ENCODE data around the gene POLR1D.

Gene POLR1D

DNA sequence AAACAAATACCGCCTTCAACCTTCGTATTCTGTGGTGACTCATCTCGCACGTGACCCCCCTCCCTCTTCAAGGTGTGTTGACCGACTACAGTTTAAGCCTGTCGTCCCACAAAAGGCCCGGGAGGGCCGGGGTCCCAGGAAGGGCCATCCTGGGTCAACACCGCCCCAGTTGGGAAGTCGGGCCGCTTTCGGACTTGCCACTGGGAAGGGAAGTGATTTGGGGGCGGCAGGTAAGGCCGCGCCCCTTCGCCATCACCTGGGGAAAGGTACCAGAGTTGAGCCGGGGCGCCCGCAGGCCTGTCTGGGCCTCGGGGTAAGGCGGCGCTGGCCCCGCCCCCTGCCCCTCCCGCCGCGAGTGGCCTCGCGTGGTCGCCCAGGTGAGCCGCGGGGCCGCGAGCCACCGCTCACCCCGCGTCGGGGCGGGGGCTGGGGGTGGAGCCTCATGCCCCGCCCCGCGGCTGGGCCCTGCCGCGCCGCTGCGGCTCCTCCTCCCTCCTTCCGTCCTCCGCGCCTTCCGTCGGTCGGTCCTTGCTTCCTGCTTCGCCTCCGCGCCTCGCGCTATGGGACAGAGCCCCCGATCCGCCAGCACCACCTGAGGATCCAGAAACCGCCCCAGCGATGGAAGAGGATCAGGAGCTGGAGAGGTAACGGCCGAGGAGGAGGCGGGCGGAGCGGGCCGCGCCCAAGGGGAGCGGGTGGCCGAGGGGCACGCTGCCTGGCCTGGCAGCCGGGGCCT, at the start of gene POLR1D:
Gene POLR1D (plus strand): TSS at position 527 of the 736 bp plus-strand sequence. CDS start 92 bp downstream, at position 619.
- peak; percentile 44 to 61 for DNase-seq

DNA sequence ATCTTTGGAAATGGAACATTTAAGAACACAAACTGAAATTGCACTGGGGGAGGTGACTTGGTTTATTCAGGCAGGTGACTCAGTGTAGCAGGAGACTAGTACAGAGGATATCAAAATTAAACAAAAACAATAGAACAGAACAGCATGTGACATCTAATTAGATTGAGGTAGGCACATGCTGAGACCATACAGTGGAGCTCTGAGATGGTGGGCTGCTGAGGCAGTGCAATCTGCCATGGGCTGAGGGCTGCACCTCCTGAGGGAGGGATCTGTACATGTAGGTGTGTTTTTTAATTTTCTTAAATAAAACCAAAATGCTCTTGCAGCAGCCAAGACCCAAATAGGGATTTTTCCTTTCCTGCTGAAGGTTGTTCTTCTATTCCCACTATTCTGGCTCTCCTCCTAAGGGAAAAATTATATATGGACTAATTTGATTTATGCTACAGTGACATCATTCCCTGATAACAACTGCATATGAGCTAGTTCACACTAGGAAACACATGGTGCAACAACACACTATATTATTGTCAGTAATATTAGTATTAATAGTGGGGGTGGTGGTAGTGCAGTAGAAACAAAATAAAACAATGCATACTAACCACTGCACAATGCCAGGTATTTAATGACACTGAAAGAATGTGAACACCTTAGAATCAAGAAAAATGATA, 49.3 kb upstream of the POLR1D start:
- no peak for DNase-seq

- DNase-seq, result peak in 1 of 2 donors; percentile 73
These were observed 48.4 kb upstream of the POLR1D start for GRCh38 chr13:27573265-27573664.

DNA sequence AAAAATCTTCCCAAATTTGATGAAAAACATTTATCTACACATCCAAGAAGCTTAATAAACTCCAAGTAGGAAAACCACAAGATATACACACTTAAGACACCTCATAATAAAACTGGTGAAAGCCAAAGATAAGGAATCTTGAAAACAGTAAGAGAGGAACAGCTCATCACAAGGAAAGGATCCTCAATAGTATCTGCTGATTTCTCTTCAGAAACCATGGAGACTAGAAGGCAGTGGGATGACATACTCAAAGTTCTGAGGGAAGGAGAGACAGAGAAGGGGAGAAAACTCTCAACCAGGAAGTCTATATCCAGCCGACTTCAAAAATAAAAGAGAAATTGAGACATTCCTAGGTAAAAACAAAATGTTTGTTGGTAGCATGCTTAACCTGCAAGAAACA, 47.0 kb upstream of the POLR1D start:
- DNase-seq, result no peak

GRCh38 chr13:27578121-27579030, 43.3 kb upstream of the POLR1D start:
- no peak for DNase-seq

- DNase-seq, result peak in 1 of 2 donors; percentile 39
These were observed 38.0 kb upstream of the POLR1D start for GRCh38 chr13:27583645-27584044.

- DNase-seq, result peak in 1 of 2 donors; percentile 6
These were observed 34.5 kb upstream of the POLR1D start for GRCh38 chr13:27587095-27587746.

- no peak for DNase-seq
These were observed 33.3 kb upstream of the POLR1D start for GRCh38 chr13:27588405-27588804.

DNA sequence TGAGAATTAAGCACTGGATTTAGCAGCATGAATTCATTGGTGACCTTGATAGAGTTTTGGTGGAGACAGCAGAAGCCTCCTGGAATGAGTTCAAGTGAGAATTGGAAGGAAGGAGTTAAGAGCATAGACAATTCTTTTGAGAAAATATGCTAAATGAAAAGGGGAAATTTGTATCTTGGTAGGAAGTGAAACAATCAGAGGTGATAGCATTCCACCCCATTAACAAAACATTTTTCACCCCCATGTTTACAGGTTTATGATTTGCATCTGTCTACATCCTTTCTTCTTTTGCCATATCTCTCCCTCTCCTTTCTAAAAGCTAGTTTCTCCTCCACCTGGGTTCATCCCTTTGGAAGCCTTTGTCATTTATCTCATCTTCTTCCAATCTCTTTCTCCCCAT, 28.8 kb upstream of the POLR1D start:
- DNase-seq, result no peak

GRCh38 chr13:27593267-27593666, 28.4 kb upstream of the POLR1D start:
- no peak for DNase-seq

- no peak for DNase-seq
These were observed 26.5 kb upstream of the POLR1D start for GRCh38 chr13:27595055-27595811.

GRCh38 chr13:27599096-27599495, 22.6 kb upstream of the POLR1D start:
- no peak for DNase-seq

DNA sequence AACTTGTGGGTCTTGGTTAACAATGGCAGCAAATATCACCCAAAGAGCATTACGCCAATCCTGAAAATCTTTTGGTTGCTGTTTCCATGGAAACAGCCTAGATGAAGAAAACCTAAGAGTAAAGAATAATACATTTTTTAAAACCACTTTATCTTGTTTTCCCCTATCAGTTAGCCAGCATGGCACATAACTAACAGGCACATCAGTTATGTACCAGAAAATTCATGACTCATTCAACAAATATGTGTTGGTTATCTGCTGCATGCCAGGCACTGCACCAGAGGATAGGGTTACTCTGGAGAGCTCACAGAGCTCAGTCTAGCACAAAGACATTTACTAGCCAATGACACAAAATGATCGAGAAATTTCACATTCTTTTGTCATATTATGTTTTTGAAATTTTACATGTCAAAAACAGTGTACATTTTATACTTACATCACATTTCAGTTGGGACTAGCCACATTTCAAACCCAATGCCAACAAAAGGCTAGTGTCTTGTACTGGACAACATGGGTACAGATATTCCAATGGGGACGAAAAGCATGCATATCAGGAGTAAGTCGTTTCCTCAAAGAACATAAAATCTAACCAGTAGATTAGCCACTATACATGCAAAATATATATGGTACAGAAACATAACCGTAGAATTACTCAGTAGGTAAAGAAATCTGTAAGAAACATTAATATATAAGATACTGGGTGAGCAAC, 21.7 kb upstream of the POLR1D start:
- no peak for DNase-seq

GRCh38 chr13:27600711-27601110, 21.0 kb upstream of the POLR1D start:
- no peak for DNase-seq

DNA sequence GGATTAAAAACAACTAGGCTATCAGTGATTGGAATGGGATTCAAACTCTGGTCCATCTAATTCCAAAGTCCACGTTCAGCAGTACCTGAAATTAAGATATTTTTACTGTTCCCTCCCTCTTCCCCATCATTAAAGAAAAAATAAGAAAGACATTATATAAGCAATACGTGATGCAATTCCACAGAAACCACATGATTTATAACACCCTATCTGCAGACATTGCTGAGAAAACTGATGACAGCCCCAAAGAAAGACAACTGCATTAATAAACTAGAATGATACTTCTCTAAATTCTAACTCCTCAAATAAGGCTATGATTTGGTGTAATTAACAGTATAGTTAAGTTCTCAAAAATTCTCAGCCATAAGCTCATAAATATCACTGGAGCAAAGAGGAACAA, 20.5 kb upstream of the POLR1D start:
- DNase-seq, result no peak

GRCh38 chr13:27601803-27602202, 19.9 kb upstream of the POLR1D start:
- peak in 1 of 2 donors; percentile 23 for DNase-seq

GRCh38 chr13:27605099-27605498, 16.6 kb upstream of the POLR1D start:
- DNase-seq, result no peak

GRCh38 chr13:27605610-27606200, 16.0 kb upstream of the POLR1D start:
- DNase-seq, result no peak

- no peak for DNase-seq
These were observed 14.6 kb upstream of the POLR1D start for GRCh38 chr13:27607125-27607524.

GRCh38 chr13:27613628-27614027, 8.1 kb upstream of the POLR1D start:
- no peak for DNase-seq

- DNase-seq, result no peak
These were observed 3.8 kb upstream of the POLR1D start for GRCh38 chr13:27617881-27618321.

Measured in bone marrow (tissue), 2 donors.